Lower leg skin (tissue), 3 donors: ENCODE data around the gene POLR2B.

Source experiments
- POLR2A ChIP-seq, 2 donors: fragments of 450-650 bp; IDR thresholded peaks; one replicate each; pipeline ENCODE4 v1.6.1; 2016 to 2017; ENCODE audit warnings: antibody characterized with exemption in 2 of 2, mild to moderate bottlenecking in 1 of 2, moderate library complexity in 1 of 2
- TF ChIP-seq, protein P1 (sequence below), 3 donors: fragments of 450-650 bp; IDR thresholded peaks; one replicate each; pipeline ENCODE4 v1.5.1; 2016; ENCODE audit warnings: antibody characterized with exemption in 3 of 3, mild to moderate bottlenecking in 3 of 3, moderate library complexity in 2 of 3

DNA sequence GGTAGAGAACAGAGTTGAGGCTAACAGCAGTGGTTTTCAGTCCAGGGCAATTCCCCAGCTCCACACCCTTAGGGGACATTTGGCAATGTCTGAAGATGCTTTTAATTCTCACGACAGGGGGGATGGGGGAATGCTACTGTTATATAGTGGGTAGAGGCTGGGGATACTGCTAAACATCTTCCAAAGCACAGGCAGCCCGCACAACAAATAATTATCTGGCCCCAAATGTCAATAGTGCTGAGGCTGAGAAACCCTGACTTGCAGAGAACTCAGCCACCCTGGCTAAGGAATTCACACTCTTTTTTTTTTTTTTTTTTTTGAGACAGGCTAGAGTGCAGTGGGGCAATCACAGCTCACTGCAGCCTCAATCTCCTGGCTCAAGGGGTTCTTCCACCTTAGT, 60.6 kb downstream of the POLR2B start:
- TF ChIP-seq, protein P1, sequence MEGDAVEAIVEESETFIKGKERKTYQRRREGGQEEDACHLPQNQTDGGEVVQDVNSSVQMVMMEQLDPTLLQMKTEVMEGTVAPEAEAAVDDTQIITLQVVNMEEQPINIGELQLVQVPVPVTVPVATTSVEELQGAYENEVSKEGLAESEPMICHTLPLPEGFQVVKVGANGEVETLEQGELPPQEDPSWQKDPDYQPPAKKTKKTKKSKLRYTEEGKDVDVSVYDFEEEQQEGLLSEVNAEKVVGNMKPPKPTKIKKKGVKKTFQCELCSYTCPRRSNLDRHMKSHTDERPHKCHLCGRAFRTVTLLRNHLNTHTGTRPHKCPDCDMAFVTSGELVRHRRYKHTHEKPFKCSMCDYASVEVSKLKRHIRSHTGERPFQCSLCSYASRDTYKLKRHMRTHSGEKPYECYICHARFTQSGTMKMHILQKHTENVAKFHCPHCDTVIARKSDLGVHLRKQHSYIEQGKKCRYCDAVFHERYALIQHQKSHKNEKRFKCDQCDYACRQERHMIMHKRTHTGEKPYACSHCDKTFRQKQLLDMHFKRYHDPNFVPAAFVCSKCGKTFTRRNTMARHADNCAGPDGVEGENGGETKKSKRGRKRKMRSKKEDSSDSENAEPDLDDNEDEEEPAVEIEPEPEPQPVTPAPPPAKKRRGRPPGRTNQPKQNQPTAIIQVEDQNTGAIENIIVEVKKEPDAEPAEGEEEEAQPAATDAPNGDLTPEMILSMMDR (IDR thresholded peaks at IDR 0.05): no peak
- no peak for TF ChIP-seq POLR2A (IDR thresholded peaks at IDR 0.05)
